KMS-11 (cell line): ENCODE data around the gene TMEM156.
A peak's percentile ranks its signal among the peaks of the same experiment; 100 is the strongest.

Experiments
- H2AFZ ChIP-seq: fragments of 200-600 bp; sonication (generic); 2 replicates; pipeline ENCODE4 v1.6.1; 2016; ENCODE audit warnings: antibody characterized with exemption, mixed run types, low read depth
- H3K27ac ChIP-seq: fragments of 200-600 bp; sonication (generic); 2 replicates; pipeline ENCODE4 v1.6.1; 2016; ENCODE audit warnings: mild to moderate bottlenecking, mixed run types
- H3K27me3 ChIP-seq: fragments of 200-600 bp; sonication (generic); 2 replicates; pipeline ENCODE4 v1.6.1; 2017; ENCODE audit warnings: mild to moderate bottlenecking, low read depth, mixed run types, moderate library complexity; ENCODE audit not compliant: insufficient read depth
- H3K36me3 ChIP-seq: fragments of 200-600 bp; sonication (generic); 2 replicates; pipeline ENCODE4 v1.6.1; 2017; ENCODE audit warnings: mild to moderate bottlenecking, mixed run types; ENCODE audit not compliant: insufficient read depth
- H3K4me1 ChIP-seq: fragments of 200-600 bp; sonication (generic); 2 replicates; pipeline ENCODE4 v1.6.1; 2016; ENCODE audit warnings: mild to moderate bottlenecking, low read depth, mixed run types; ENCODE audit not compliant: poor library complexity, severe bottlenecking
- H3K4me2 ChIP-seq: fragments of 200-600 bp; sonication (generic); 2 replicates; pipeline ENCODE4 v1.7.0; 2016; ENCODE audit warnings: mild to moderate bottlenecking, mixed run types
- H3K4me3 ChIP-seq: fragments of 200-600 bp; sonication (generic); IDR thresholded peaks from 2 replicates; pipeline ENCODE4 v1.6.1; 2017; ENCODE audit warnings: low read depth, low read length, mixed read lengths; ENCODE audit not compliant: insufficient read depth
- H3K79me2 ChIP-seq: fragments of 200-600 bp; sonication (generic); 2 replicates; pipeline ENCODE4 v1.6.1; 2016; ENCODE audit warnings: low read depth, mixed run types; ENCODE audit not compliant: insufficient read depth
- H3K9ac ChIP-seq: fragments of 200-600 bp; sonication (generic); 2 replicates; pipeline ENCODE4 v1.6.1; 2016; ENCODE audit warnings: mild to moderate bottlenecking, mixed run types
- H4K20me1 ChIP-seq: fragments of 200-600 bp; sonication (generic); 2 replicates; pipeline ENCODE4 v1.6.1; 2016; ENCODE audit warnings: mild to moderate bottlenecking, mixed run types; ENCODE audit not compliant: insufficient read depth
- TF ChIP-seq, protein P1 (sequence below): fragments of 200-600 bp; sonication (generic); conservative IDR thresholded peaks from 2 replicates; pipeline ENCODE4 v1.6.1; 2017; ENCODE audit warnings: low read depth, mild to moderate bottlenecking, antibody characterized with exemption, low read length, moderate library complexity, mixed read lengths

The TMEM156 gene

GRCh38 chr4:39053983-39054382 is 21.8 kb upstream of the TMEM156 start:
- no peak overlapping the region for H3K4me3 ChIP-seq
- H3K4me2 ChIP-seq: no peak overlapping the region
- H3K36me3 ChIP-seq: no peaks in the 10 kb centered on the region
- no peaks in the 10 kb centered on the region for H3K27me3 ChIP-seq
- H3K4me1 ChIP-seq: no peaks in the 10 kb centered on the region
- no peak overlapping the region for H2AFZ ChIP-seq
- no peaks in the 10 kb centered on the region for H4K20me1 ChIP-seq
- no peaks in the 10 kb centered on the region for H3K79me2 ChIP-seq
- TF ChIP-seq, protein P1, sequence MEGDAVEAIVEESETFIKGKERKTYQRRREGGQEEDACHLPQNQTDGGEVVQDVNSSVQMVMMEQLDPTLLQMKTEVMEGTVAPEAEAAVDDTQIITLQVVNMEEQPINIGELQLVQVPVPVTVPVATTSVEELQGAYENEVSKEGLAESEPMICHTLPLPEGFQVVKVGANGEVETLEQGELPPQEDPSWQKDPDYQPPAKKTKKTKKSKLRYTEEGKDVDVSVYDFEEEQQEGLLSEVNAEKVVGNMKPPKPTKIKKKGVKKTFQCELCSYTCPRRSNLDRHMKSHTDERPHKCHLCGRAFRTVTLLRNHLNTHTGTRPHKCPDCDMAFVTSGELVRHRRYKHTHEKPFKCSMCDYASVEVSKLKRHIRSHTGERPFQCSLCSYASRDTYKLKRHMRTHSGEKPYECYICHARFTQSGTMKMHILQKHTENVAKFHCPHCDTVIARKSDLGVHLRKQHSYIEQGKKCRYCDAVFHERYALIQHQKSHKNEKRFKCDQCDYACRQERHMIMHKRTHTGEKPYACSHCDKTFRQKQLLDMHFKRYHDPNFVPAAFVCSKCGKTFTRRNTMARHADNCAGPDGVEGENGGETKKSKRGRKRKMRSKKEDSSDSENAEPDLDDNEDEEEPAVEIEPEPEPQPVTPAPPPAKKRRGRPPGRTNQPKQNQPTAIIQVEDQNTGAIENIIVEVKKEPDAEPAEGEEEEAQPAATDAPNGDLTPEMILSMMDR: no peak
- H3K27ac ChIP-seq: no peak overlapping the region
- no peak overlapping the region for H3K9ac ChIP-seq

DNA sequence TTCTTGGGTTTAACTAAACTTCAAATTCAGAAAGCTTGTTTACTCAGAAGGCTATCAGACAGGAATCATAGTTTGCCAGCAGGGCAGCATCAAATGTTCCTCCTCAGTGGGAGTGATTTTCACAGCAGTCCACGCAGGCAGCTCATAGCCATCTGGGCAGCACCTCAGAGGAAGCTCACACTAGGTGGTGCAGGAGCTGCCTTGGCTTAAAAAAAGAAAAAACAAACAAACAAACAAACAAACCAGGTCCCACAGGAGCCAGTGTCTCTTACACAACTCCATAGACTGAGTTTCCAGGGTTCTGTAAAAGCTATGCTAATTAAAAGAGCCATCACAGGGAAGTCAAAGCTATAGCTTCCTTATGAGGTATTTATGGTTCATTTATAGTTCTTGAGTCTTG is 19.3 kb upstream of the TMEM156 start:
- H3K4me1 ChIP-seq: peaks cover 14% of the 10 kb centered on the region
- no peak overlapping the region for H2AFZ ChIP-seq
- H3K4me2 ChIP-seq: no peak overlapping the region
- no peaks in the 10 kb centered on the region for H4K20me1 ChIP-seq
- H3K27ac ChIP-seq: no peak overlapping the region
- TF ChIP-seq, protein P1: no peak
- no peaks in the 10 kb centered on the region for H3K27me3 ChIP-seq
- H3K9ac ChIP-seq: no peak overlapping the region
- no peak overlapping the region for H3K4me3 ChIP-seq
- no peaks in the 10 kb centered on the region for H3K79me2 ChIP-seq
- H3K36me3 ChIP-seq: no peaks in the 10 kb centered on the region

- no peak overlapping the region for H3K4me2 ChIP-seq
- TF ChIP-seq, protein P1: no peak
- H3K27me3 ChIP-seq: no peaks in the 10 kb centered on the region
- no peak overlapping the region for H2AFZ ChIP-seq
- no peak overlapping the region for H3K27ac ChIP-seq
- no peaks in the 10 kb centered on the region for H3K36me3 ChIP-seq
- peaks cover 14% of the 10 kb centered on the region for H3K4me1 ChIP-seq
- H3K4me3 ChIP-seq: no peak overlapping the region
- H3K9ac ChIP-seq: no peak overlapping the region
- H3K79me2 ChIP-seq: no peaks in the 10 kb centered on the region
- H4K20me1 ChIP-seq: no peaks in the 10 kb centered on the region
Measured at GRCh38 chr4:39050590-39050989, 18.4 kb upstream of the TMEM156 start.

- Histone ChIP-seq H3K9ac (no peak overlapping the region), H3K4me1 (peaks cover 20% of the 10 kb centered on the region), H2AFZ (no peak overlapping the region), H3K4me3 (no peak overlapping the region), H3K36me3 (no peaks in the 10 kb centered on the region), H3K27ac (no peak overlapping the region), H3K79me2 (no peaks in the 10 kb centered on the region), H3K4me2 (peak overlapping the region; percentile 13; the same call in 1 of the 2 replicates), H4K20me1 (no peaks in the 10 kb centered on the region), H3K27me3 (no peaks in the 10 kb centered on the region)
- TF ChIP-seq, protein P1: no peak
Measured at GRCh38 chr4:39048311-39048710, 16.1 kb upstream of the TMEM156 start.
